Measurements from ENCODE around the gene C21orf58.

DNA sequence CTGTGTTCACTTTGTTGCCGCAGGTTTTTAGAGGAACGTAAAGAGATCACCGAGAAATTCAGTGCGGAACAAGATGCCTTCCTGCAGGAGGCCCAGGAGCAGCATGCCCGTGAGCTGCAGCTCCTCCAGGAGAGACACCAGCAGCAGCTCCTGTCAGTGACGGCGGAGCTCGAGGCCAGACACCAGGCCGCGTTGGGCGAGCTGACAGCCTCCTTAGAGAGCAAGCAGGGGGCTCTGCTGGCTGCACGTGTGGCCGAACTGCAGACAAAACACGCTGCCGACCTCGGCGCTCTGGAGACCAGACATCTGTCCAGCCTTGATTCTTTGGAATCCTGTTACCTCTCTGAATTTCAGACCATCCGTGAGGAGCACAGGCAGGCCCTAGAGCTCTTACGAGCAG is 42.9 kb upstream of the C21orf58 start:
- no peak for TF ChIP-seq EZH2phosphoT487 (IDR thresholded peaks at IDR 0.05; ENCODE audit: insufficient read depth, low read depth)
- TF ChIP-seq EZH2 (IDR thresholded peaks at IDR 0.05; ENCODE audit: insufficient read depth, poor library complexity, severe bottlenecking) = no peak

All from GM23248 (cell line).